BLaER1 (cell line): ENCODE data around the gene MARCO.

Experiments used
- H3K27ac ChIP-seq: shearing (Covaris generic); formaldehyde crosslinking; 2 replicates; pipeline ENCODE4 v1.8.1; 2022
- H3K27me3 ChIP-seq: shearing (Covaris generic); formaldehyde crosslinking; 2 replicates; pipeline ENCODE4 v1.8.1; 2022
- H3K36me3 ChIP-seq: shearing (Covaris generic); formaldehyde crosslinking; 2 replicates; pipeline ENCODE4 v1.8.1; 2022
- H3K4me1 ChIP-seq: shearing (Covaris generic); formaldehyde crosslinking; 2 replicates; pipeline ENCODE4 v1.8.1; 2022
- H3K4me2 ChIP-seq: shearing (Covaris generic); formaldehyde crosslinking; 2 replicates; pipeline ENCODE4 v1.8.1; 2022
- H3K4me3 ChIP-seq: shearing (Covaris generic); formaldehyde crosslinking; 2 replicates; pipeline ENCODE4 v1.8.1; 2022
- H3K9ac ChIP-seq: shearing (Covaris generic); formaldehyde crosslinking; 2 replicates; pipeline ENCODE4 v1.8.1; 2022
- H3K9me3 ChIP-seq: shearing (Covaris generic); formaldehyde crosslinking; 2 replicates; pipeline ENCODE4 v1.8.1; 2022
- H4K20me1 ChIP-seq: shearing (Covaris generic); formaldehyde crosslinking; 2 replicates; pipeline ENCODE4 v1.8.1; 2022
- Cebpa-rat ChIP-seq: shearing (Covaris generic); IDR thresholded peaks from 2 replicates; pipeline ENCODE4 v1.8.1; 2022

The MARCO gene

GRCh38 chr2:119011910-119012209 lies 69.9 kb downstream of the MARCO start:
- Histone ChIP-seq H3K9ac (no peak overlapping the region), H3K36me3 (no peaks in the 10 kb centered on the region), H3K27me3 (peaks cover 3% of the 10 kb centered on the region; the same call in 1 of the 2 replicates), H3K4me1 (peaks cover 6% of the 10 kb centered on the region), H3K9me3 (no peaks in the 10 kb centered on the region), H4K20me1 (no peaks in the 10 kb centered on the region), H3K27ac (no peak overlapping the region), H3K4me2 (no peak overlapping the region), H3K4me3 (no peak overlapping the region)
- no peak for TF ChIP-seq Cebpa-rat

GRCh38 chr2:119012345-119013301 lies 70.6 kb downstream of the MARCO start:
- H3K27me3 ChIP-seq: peaks cover 3% of the 10 kb centered on the region; the same call in 1 of the 2 replicates
- no peak overlapping the region for H3K9ac ChIP-seq
- no peak overlapping the region for H3K4me2 ChIP-seq
- no peaks in the 10 kb centered on the region for H3K36me3 ChIP-seq
- H3K4me3 ChIP-seq: no peak overlapping the region
- H3K27ac ChIP-seq: no peak overlapping the region
- H4K20me1 ChIP-seq: no peaks in the 10 kb centered on the region
- TF ChIP-seq Cebpa-rat: no peak
- peaks cover 6% of the 10 kb centered on the region for H3K4me1 ChIP-seq
- H3K9me3 ChIP-seq: no peaks in the 10 kb centered on the region

GRCh38 chr2:119013671-119014070 lies 71.7 kb downstream of the MARCO start:
- H3K27me3 ChIP-seq: peaks cover 3% of the 10 kb centered on the region; the same call in 1 of the 2 replicates
- H3K9me3 ChIP-seq: no peaks in the 10 kb centered on the region
- H3K4me2 ChIP-seq: no peak overlapping the region; the same call in 1 of the 2 replicates
- no peak overlapping the region for H3K4me3 ChIP-seq
- no peaks in the 10 kb centered on the region for H3K36me3 ChIP-seq
- no peak overlapping the region for H3K27ac ChIP-seq
- no peak overlapping the region for H3K9ac ChIP-seq
- H3K4me1 ChIP-seq: peaks cover 6% of the 10 kb centered on the region
- no peak for TF ChIP-seq Cebpa-rat
- H4K20me1 ChIP-seq: no peaks in the 10 kb centered on the region

- no peak for TF ChIP-seq Cebpa-rat
- Histone ChIP-seq H3K4me3 (no peak overlapping the region), H3K4me1 (peaks cover 6% of the 10 kb centered on the region), H3K27ac (no peak overlapping the region), H3K4me2 (no peak overlapping the region), H3K27me3 (peaks cover 3% of the 10 kb centered on the region; the same call in 1 of the 2 replicates), H3K9ac (no peak overlapping the region), H4K20me1 (no peaks in the 10 kb centered on the region), H3K9me3 (no peaks in the 10 kb centered on the region), H3K36me3 (no peaks in the 10 kb centered on the region)
Measured at GRCh38 chr2:119015845-119016244, 73.9 kb downstream of the MARCO start.

GRCh38 chr2:119019521-119019920 lies 77.5 kb downstream of the MARCO start:
- no peak for TF ChIP-seq Cebpa-rat
- H3K9ac ChIP-seq: no peak overlapping the region
- no peaks in the 10 kb centered on the region for H3K9me3 ChIP-seq
- H3K4me3 ChIP-seq: no peak overlapping the region
- no peaks in the 10 kb centered on the region for H3K4me1 ChIP-seq
- no peak overlapping the region for H3K27ac ChIP-seq
- no peak overlapping the region for H3K4me2 ChIP-seq
- no peaks in the 10 kb centered on the region for H3K27me3 ChIP-seq
- H3K36me3 ChIP-seq: no peaks in the 10 kb centered on the region
- no peaks in the 10 kb centered on the region for H4K20me1 ChIP-seq

- H3K4me2 ChIP-seq: no peak overlapping the region
- no peak for TF ChIP-seq Cebpa-rat
- no peak overlapping the region for H3K27ac ChIP-seq
- H3K27me3 ChIP-seq: no peaks in the 10 kb centered on the region
- no peaks in the 10 kb centered on the region for H4K20me1 ChIP-seq
- no peaks in the 10 kb centered on the region for H3K9me3 ChIP-seq
- H3K9ac ChIP-seq: no peak overlapping the region
- H3K36me3 ChIP-seq: no peaks in the 10 kb centered on the region
- no peaks in the 10 kb centered on the region for H3K4me1 ChIP-seq
- H3K4me3 ChIP-seq: no peak overlapping the region
Measured at GRCh38 chr2:119022678-119023077, 80.7 kb downstream of the MARCO start.

- Histone ChIP-seq H3K4me1 (no peaks in the 10 kb centered on the region), H3K4me3 (no peak overlapping the region), H3K9me3 (no peaks in the 10 kb centered on the region), H3K4me2 (no peak overlapping the region), H4K20me1 (no peaks in the 10 kb centered on the region), H3K27ac (no peak overlapping the region), H3K9ac (no peak overlapping the region), H3K27me3 (no peaks in the 10 kb centered on the region), H3K36me3 (no peaks in the 10 kb centered on the region)
- no peak for TF ChIP-seq Cebpa-rat
Measured at GRCh38 chr2:119023534-119023933, 81.5 kb downstream of the MARCO start.

- no peak for TF ChIP-seq Cebpa-rat
- H3K4me1 ChIP-seq: no peaks in the 10 kb centered on the region
- H3K4me2 ChIP-seq: no peak overlapping the region
- H3K27me3 ChIP-seq: no peaks in the 10 kb centered on the region
- H3K4me3 ChIP-seq: no peak overlapping the region
- H3K27ac ChIP-seq: no peak overlapping the region
- H3K9me3 ChIP-seq: no peaks in the 10 kb centered on the region
- H4K20me1 ChIP-seq: no peaks in the 10 kb centered on the region
- no peak overlapping the region for H3K9ac ChIP-seq
- no peaks in the 10 kb centered on the region for H3K36me3 ChIP-seq
Measured at GRCh38 chr2:119024152-119024551, 82.2 kb downstream of the MARCO start.

GRCh38 chr2:119024568-119024967 lies 82.6 kb downstream of the MARCO start:
- no peaks in the 10 kb centered on the region for H3K9me3 ChIP-seq
- H3K27me3 ChIP-seq: no peaks in the 10 kb centered on the region
- H3K4me2 ChIP-seq: no peak overlapping the region
- H3K4me1 ChIP-seq: no peaks in the 10 kb centered on the region
- H3K36me3 ChIP-seq: no peaks in the 10 kb centered on the region
- H3K27ac ChIP-seq: no peak overlapping the region
- no peak overlapping the region for H3K9ac ChIP-seq
- no peaks in the 10 kb centered on the region for H4K20me1 ChIP-seq
- no peak for TF ChIP-seq Cebpa-rat
- no peak overlapping the region for H3K4me3 ChIP-seq

- Histone ChIP-seq H3K4me2 (no peak overlapping the region), H3K36me3 (no peaks in the 10 kb centered on the region), H3K4me3 (no peak overlapping the region), H3K27me3 (no peaks in the 10 kb centered on the region), H3K4me1 (no peaks in the 10 kb centered on the region), H3K27ac (no peak overlapping the region), H3K9me3 (no peaks in the 10 kb centered on the region), H4K20me1 (no peaks in the 10 kb centered on the region), H3K9ac (no peak overlapping the region)
- no peak for TF ChIP-seq Cebpa-rat
Measured at GRCh38 chr2:119025013-119025412, 83.0 kb downstream of the MARCO start.
